Body of pancreas (tissue), 4 donors: ENCODE measurements around the gene OR52N5.

Experiments used
- POLR2A ChIP-seq, 3 donors: fragments of 450-650 bp; IDR thresholded peaks; one replicate each; pipeline ENCODE4 v1.6.1; 2016; ENCODE audit warnings: antibody characterized with exemption in 3 of 3, mild to moderate bottlenecking in 2 of 3
- TF ChIP-seq, protein P1 (sequence below), 7 experiments: fragments of 450-650 bp in 4 of 7; fragments of 200-600 bp in 3 of 7; sonication (generic) in 3 of 7; IDR thresholded peaks; one replicate each; pipeline ENCODE4 v1.5.1; 2016 to 2019; ENCODE audit warnings: antibody characterized with exemption in 7 of 7

- TF ChIP-seq, protein P1, sequence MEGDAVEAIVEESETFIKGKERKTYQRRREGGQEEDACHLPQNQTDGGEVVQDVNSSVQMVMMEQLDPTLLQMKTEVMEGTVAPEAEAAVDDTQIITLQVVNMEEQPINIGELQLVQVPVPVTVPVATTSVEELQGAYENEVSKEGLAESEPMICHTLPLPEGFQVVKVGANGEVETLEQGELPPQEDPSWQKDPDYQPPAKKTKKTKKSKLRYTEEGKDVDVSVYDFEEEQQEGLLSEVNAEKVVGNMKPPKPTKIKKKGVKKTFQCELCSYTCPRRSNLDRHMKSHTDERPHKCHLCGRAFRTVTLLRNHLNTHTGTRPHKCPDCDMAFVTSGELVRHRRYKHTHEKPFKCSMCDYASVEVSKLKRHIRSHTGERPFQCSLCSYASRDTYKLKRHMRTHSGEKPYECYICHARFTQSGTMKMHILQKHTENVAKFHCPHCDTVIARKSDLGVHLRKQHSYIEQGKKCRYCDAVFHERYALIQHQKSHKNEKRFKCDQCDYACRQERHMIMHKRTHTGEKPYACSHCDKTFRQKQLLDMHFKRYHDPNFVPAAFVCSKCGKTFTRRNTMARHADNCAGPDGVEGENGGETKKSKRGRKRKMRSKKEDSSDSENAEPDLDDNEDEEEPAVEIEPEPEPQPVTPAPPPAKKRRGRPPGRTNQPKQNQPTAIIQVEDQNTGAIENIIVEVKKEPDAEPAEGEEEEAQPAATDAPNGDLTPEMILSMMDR (IDR thresholded peaks at IDR 0.05): no peak
- TF ChIP-seq POLR2A (IDR thresholded peaks at IDR 0.05): no peak
These were observed 20.8 kb upstream of the OR52N5 start for GRCh38 chr11:5803982-5804381.
